Sigmoid colon (tissue), 7 donors: ENCODE results near the gene PPIC. TPM values are rescaled to one million over a fixed set of nuclear protein-coding genes. Genes with fewer than 3 reads are reported as not detected.

ENCODE experiments used
- DNase-seq: peaks from one replicate; pipeline ENCODE4 v3.0.0-alpha.2; 2019
- H3K27ac ChIP-seq, 4 donors: fragments of 200-600 bp; sonication (generic); one replicate each; pipeline ENCODE4 v1.5.1; 2016 to 2019; ENCODE audit warnings: mild to moderate bottlenecking in 1 of 4
- H3K27me3 ChIP-seq, 3 donors: fragments of 200-600 bp; sonication (generic); one replicate each; pipeline ENCODE4 v1.5.1; 2019; ENCODE audit warnings: mild to moderate bottlenecking in 1 of 3
- H3K36me3 ChIP-seq, 4 donors: fragments of 200-600 bp; sonication (generic); one replicate each; pipeline ENCODE4 v1.5.1; 2016 to 2019
- H3K4me1 ChIP-seq, 4 donors: fragments of 200-600 bp; sonication (generic); one replicate each; pipeline ENCODE4 v1.5.1; 2017 to 2019
- H3K4me3 ChIP-seq, 4 donors: fragments of 200-600 bp; sonication (generic); one replicate each; pipeline ENCODE4 v1.5.1; 2017 to 2019; ENCODE audit warnings: mild to moderate bottlenecking in 2 of 4, moderate library complexity in 1 of 4
- H3K9me3 ChIP-seq, 4 donors: fragments of 200-600 bp in 3 of 4; sonication (generic) in 3 of 4; one replicate each; pipeline versions ENCODE4 v1.5.1 to v1.6.1; 2013 to 2019
- CTCF ChIP-seq, 4 experiments: fragments of 450-650 bp in 3 of 4; fragments of 200-600 bp in 1 of 4; IDR thresholded peaks; one replicate each; pipeline ENCODE4 v1.5.1; 2016 to 2019; ENCODE audit warnings: antibody characterized with exemption in 4 of 4, mild to moderate bottlenecking in 3 of 4, moderate library complexity in 2 of 4
- EP300 ChIP-seq, 4 donors: sonication (generic); formaldehyde crosslinking; IDR thresholded peaks; one replicate each; pipeline ENCODE4 v1.6.1; 2017; ENCODE audit warnings: antibody characterized with exemption in 4 of 4
- POLR2A ChIP-seq, 2 donors: fragments of 450-650 bp; IDR thresholded peaks; one replicate each; pipeline ENCODE4 v1.6.1; 2016; ENCODE audit warnings: antibody characterized with exemption in 2 of 2, mild to moderate bottlenecking in 2 of 2, moderate library complexity in 2 of 2
- POLR2AphosphoS5 ChIP-seq, 4 donors: sonication (generic); formaldehyde crosslinking; IDR thresholded peaks; one replicate each; pipeline ENCODE4 v1.6.1; 2017; ENCODE audit warnings: antibody characterized with exemption in 4 of 4
- WGBS, 2 donors: extraction: QIAGEN DNeasy Blood & Tissue Kit; methylation state at CpG; one replicate each; pipeline ENCODE4 v1.1.7; 2013; 5-methylcytosine and 5-hydroxymethylcytosine counted together
- intact Hi-C: fragments of 100-400 bp; cut with DNase I; formaldehyde crosslinking; loops from one replicate; pipeline ENCODE4 v1.15.1; 2023
- polyA plus RNA-seq, 3 donors: library from polyadenylated mRNA; stranded (reverse); fragments of 200-250 nt; gene quantifications; one replicate each; pipeline ENCODE4 v1.2.3, GENCODE V29; 2013
- total RNA-seq, 4 donors: library from RNA; depleted of rRNA; stranded (reverse); fragments of >200 nt; gene quantifications; one replicate each; pipeline ENCODE4 v1.1.0, GENCODE V29; 2016
- donor health status: healthy with polysubstance abuse.
- donor health status: Bipolar disorder and iron deficiency.
- donor health status: healthy.

Gene PPIC
- total RNA-seq (10 to 100 TPM; 26.5 to 79.2 (median 58.4) TPM), polyA plus RNA-seq (10 to 100 TPM; 21.6 to 42.7 (median 27.0) TPM)

- intact Hi-C loops = loop anchor here (1.0 to 10.0 kb wide), 10 partner anchors 54 to 1072 kb away; partner anchors contain the start of genes CEP120, SNX2, SNX24 and SRFBP1
- DNase-seq = peak; percentile 95
Observed at GRCh38 chr5:123036391-123037103, at the start of gene PPIC. PPIC (minus strand) TSS chr5:123036725; CDS start chr5:123036625, 100 bp downstream.

DNA sequence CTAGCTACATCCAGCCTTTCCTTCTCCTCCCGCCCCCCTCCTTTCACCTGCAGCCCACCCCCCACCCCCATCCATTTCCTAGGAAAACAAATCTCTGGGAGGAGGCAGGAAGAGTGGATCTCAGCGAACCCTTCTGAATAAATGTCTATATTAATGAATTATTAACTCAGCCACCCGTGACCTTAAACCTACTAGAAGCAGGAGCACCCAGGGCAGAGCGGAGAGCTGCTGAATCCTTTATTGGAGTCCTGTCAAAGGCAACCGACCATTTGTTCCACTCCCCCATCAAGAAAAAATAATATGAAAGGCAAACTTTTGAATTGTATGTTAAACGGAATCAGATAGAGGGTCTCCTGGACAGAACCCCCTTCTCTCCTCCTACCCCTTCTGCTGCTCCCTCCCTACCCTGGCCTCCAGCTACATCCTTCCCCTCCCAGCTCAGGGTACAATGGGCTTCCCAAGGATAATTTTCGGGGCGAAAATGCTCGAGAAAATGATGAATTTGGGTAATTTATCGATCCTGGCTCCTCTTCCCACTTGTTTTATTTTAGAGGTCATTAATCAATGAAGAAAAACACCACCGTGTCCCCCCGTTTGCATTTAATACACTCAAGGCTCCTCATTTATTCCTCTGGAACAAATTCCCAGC, 49.2 kb upstream of the PPIC start:
- no peak overlapping the region for H3K27ac ChIP-seq
- 22 to 25% methylated on average over 12 of the region's 12 CpGs for WGBS, 2 donors
- H3K36me3 ChIP-seq = no peaks in the 10 kb centered on the region
- peaks cover 0 to 22% (median 0%) of the 10 kb centered on the region in 3 donors for H3K27me3 ChIP-seq
- H3K4me3 ChIP-seq = no peak overlapping the region
- H3K4me1 ChIP-seq = peaks cover 0 to 13% (median 9%) of the 10 kb centered on the region in 4 donors
- no peak for DNase-seq
- intact Hi-C loops = loop anchor here (5.0 to 10.0 kb wide), 3 partner anchors 188 to 311 kb away; partner anchors contain the start of gene SNX2
- no peaks in the 10 kb centered on the region for H3K9me3 ChIP-seq
- TF ChIP-seq CTCF (IDR thresholded peaks at IDR 0.05) = no peak

More at GRCh38 chr5:123036391-123037103, at the start of gene PPIC:
- WGBS, 2 donors = 1% methylated on average over 84 of the region's 84 CpGs
- Histone ChIP-seq H3K27ac (peak within 1 kb of the TSS; percentile 93 to 96 (median 94)), H3K27me3 (no peaks in the 10 kb centered on the region), H3K4me1 (peaks cover 0 to 32% (median 25%) of the 10 kb centered on the region in 4 donors), H3K36me3 (no peaks in the 10 kb centered on the region), H3K9me3 (no peaks in the 10 kb centered on the region), H3K4me3 (peak within 1 kb of the TSS; percentile 64 to 88 (median 86))
- TF ChIP-seq POLR2AphosphoS5 (IDR thresholded peaks at IDR 0.05) = peak in 3 of 4 donors; percentile 71 to 87 (median 87)
- no peak for TF ChIP-seq CTCF (IDR thresholded peaks at IDR 0.05)
- TF ChIP-seq EP300 (IDR thresholded peaks at IDR 0.05) = no peak
- TF ChIP-seq POLR2A (IDR thresholded peaks at IDR 0.05) = peak; percentile 48 to 74

GRCh38 chr5:123084730-123085605, 48.4 kb upstream of the PPIC start:
- DNase-seq = no peak
- Histone ChIP-seq H3K36me3 (no peaks in the 10 kb centered on the region), H3K27me3 (peaks cover 0 to 16% (median 0%) of the 10 kb centered on the region in 3 donors), H3K4me1 (peaks cover 0 to 11% (median 8%) of the 10 kb centered on the region in 4 donors), H3K9me3 (no peaks in the 10 kb centered on the region), H3K4me3 (no peak overlapping the region), H3K27ac (no peak overlapping the region)
- WGBS, 2 donors = 63 to 69% methylated on average over 9 of the region's 9 CpGs
- TF ChIP-seq POLR2A (IDR thresholded peaks at IDR 0.05) = no peak
- intact Hi-C loops = loop anchor here (5.0 to 10.0 kb wide), 3 partner anchors 188 to 310 kb away; partner anchors contain the start of gene SNX2

- DNase-seq = no peak
- H3K4me1 ChIP-seq = peaks cover 0 to 8% (median 4%) of the 10 kb centered on the region in 4 donors
- no peaks in the 10 kb centered on the region for H3K36me3 ChIP-seq
- no peak overlapping the region for H3K4me3 ChIP-seq
- H3K27ac ChIP-seq = no peak overlapping the region
- no peaks in the 10 kb centered on the region for H3K9me3 ChIP-seq
- peaks cover 0 to 11% (median 0%) of the 10 kb centered on the region in 3 donors for H3K27me3 ChIP-seq
- TF ChIP-seq POLR2AphosphoS5 (IDR thresholded peaks at IDR 0.05) (no peak), EP300 (IDR thresholded peaks at IDR 0.05) (no peak), POLR2A (IDR thresholded peaks at IDR 0.05) (no peak), CTCF (IDR thresholded peaks at IDR 0.05) (no peak)
- intact Hi-C loops = loop anchor here (10.0 kb wide), 1 partner anchor 308 kb away; the partner anchor contains the start of gene SNX2
- 59 to 75% methylated on average over 3 of the region's 3 CpGs for WGBS, 2 donors
Observed at GRCh38 chr5:123083298-123083697, 46.8 kb upstream of the PPIC start.
